IMR-90 (cell line): ENCODE measurements around the gene VPS41. TPM values are rescaled to one million over a fixed set of nuclear protein-coding genes. Genes with fewer than 3 reads are reported as not detected.

ENCODE experiments used
- ATAC-seq: fragments of 200-7000 bp; cut with Tn5 transposase; 2 replicates; pipeline ENCODE4 v1.9.1; 2020; ENCODE audit warnings: low read depth, mild to moderate bottlenecking, moderate library complexity
- BruUV-seq: library from RNA; stranded (reverse); fragments of 400-500 nt; replicated peaks from 2 replicates; lab custom pipeline; 2021; lab: Mats Ljungman, UMichigan
- CTCF ChIA-PET: fragments of 300-600 bp; formaldehyde crosslinking; extraction: SDS; loops from one replicate; lab custom pipeline; 2021; ENCODE audit warnings: antibody characterized with exemption; lab: Yijun Ruan, JAX
- POLR2A ChIA-PET: fragments of 300-600 bp; sonication (Branson Sonifier 250); formaldehyde crosslinking; loops from one replicate; lab custom pipeline; 2022; ENCODE audit warnings: antibody characterized with exemption; ENCODE audit not compliant: unreplicated experiment; lab: Charles Lee
- DNase-seq: peaks from one replicate; pipeline ENCODE4 v3.0.0; 2013
- H2AFZ ChIP-seq: replicated peaks from 2 replicates; pipeline ENCODE3; 2013; ENCODE audit warnings: low read length, mild to moderate bottlenecking; ENCODE audit not compliant: poor library complexity
- H2AK5ac ChIP-seq: 2 replicates; pipeline ENCODE4 v1.6.1; 2013; ENCODE audit warnings: low read depth, low read length, inconsistent platforms
- H2AK9ac ChIP-seq: replicated peaks from 2 replicates; pipeline ENCODE3; 2013; ENCODE audit warnings: mild to moderate bottlenecking, low read depth, low read length, moderate library complexity; ENCODE audit not compliant: poor library complexity
- H2BK120ac ChIP-seq: 2 replicates; pipeline ENCODE4 v1.6.1; 2013; ENCODE audit warnings: low read depth, low read length, inconsistent platforms
- H2BK15ac ChIP-seq: 3 replicates; pipeline ENCODE4 v1.6.1; 2013; ENCODE audit warnings: low read depth, low read length, inconsistent platforms
- H2BK20ac ChIP-seq: 2 replicates; pipeline ENCODE4 v1.6.1; 2013; ENCODE audit warnings: low read depth, mild to moderate bottlenecking, inconsistent platforms, low read length, moderate library complexity
- H2BK5ac ChIP-seq: 2 replicates; pipeline ENCODE4 v1.6.1; 2013; ENCODE audit warnings: mild to moderate bottlenecking, low read depth, low read length, inconsistent platforms; ENCODE audit not compliant: poor library complexity, severe bottlenecking
- H3K14ac ChIP-seq: replicated peaks from 2 replicates; pipeline ENCODE4 v1.6.1; 2013; ENCODE audit warnings: low read depth, low read length, inconsistent platforms
- H3K18ac ChIP-seq: 2 replicates; pipeline ENCODE4 v1.6.1; 2013; ENCODE audit warnings: low read depth, low read length, control low read depth
- H3K23ac ChIP-seq: 2 replicates; pipeline ENCODE4 v1.6.1; 2013; ENCODE audit warnings: low read depth, low read length, inconsistent platforms
- H3K27ac ChIP-seq: 2 replicates; pipeline ENCODE4 v1.5.1; 2013; ENCODE audit warnings: mild to moderate bottlenecking, control low read depth, low read length; ENCODE audit not compliant: insufficient read depth
- H3K27me3 ChIP-seq: 2 replicates; pipeline ENCODE4 v1.6.1; 2013; ENCODE audit warnings: low read length; ENCODE audit not compliant: control insufficient read depth, insufficient read depth
- H3K36me3 ChIP-seq: 2 replicates; pipeline ENCODE4 v1.6.1; 2013; ENCODE audit warnings: low read length, mixed read lengths; ENCODE audit not compliant: control insufficient read depth, insufficient read depth
- H3K4ac ChIP-seq: 2 replicates; pipeline ENCODE4 v1.6.1; 2013; ENCODE audit warnings: low read depth, low read length, inconsistent platforms
- H3K4me1 ChIP-seq: 2 replicates; pipeline ENCODE4 v1.6.1; 2013; ENCODE audit warnings: low read length, mixed read lengths; ENCODE audit not compliant: control insufficient read depth, insufficient read depth
- H3K4me2 ChIP-seq: 2 replicates; pipeline ENCODE4 v1.6.1; 2013; ENCODE audit warnings: low read depth, mild to moderate bottlenecking, control low read depth, low read length, moderate library complexity
- H3K4me3 ChIP-seq: 2 replicates; pipeline ENCODE4 v1.5.1; 2013; ENCODE audit warnings: low read depth, mild to moderate bottlenecking, control low read depth, low read length, moderate library complexity; ENCODE audit not compliant: insufficient read depth
- H3K56ac ChIP-seq: 2 replicates; pipeline ENCODE4 v1.6.1; 2013; ENCODE audit warnings: low read length, inconsistent platforms; ENCODE audit not compliant: insufficient read depth; ENCODE audit errors: extremely low read depth
- H3K79me1 ChIP-seq, 2 experiments: 2 replicates each; pipeline ENCODE4 v1.6.1; 2013; ENCODE audit warnings: low read length in 2 of 2, inconsistent platforms in 1 of 2, low read depth in 1 of 2
- H3K9ac ChIP-seq: 2 replicates; pipeline ENCODE4 v1.6.1; 2013; ENCODE audit warnings: low read depth, low read length, control low read depth
- H3K9me1 ChIP-seq: 2 replicates; pipeline ENCODE4 v1.6.1; 2013; ENCODE audit warnings: low read length, inconsistent platforms; ENCODE audit not compliant: insufficient read depth
- H3K9me3 ChIP-seq: 2 replicates; pipeline ENCODE4 v1.6.1; 2013; ENCODE audit warnings: low read length; ENCODE audit not compliant: control insufficient read depth, insufficient read depth
- H4K20me1 ChIP-seq: 2 replicates; pipeline ENCODE4 v1.6.1; 2013; ENCODE audit warnings: low read length, inconsistent platforms; ENCODE audit not compliant: insufficient read depth
- H4K5ac ChIP-seq: 2 replicates; pipeline ENCODE4 v1.6.1; 2013; ENCODE audit warnings: mild to moderate bottlenecking, low read depth, low read length, control low read depth
- H4K8ac ChIP-seq, 2 experiments: 2 replicates each; pipeline ENCODE4 v1.6.1; 2013; ENCODE audit warnings: low read depth in 2 of 2, low read length in 2 of 2, control low read depth in 1 of 2, inconsistent platforms in 1 of 2
- H4K91ac ChIP-seq: 2 replicates; pipeline ENCODE4 v1.6.1; 2013; ENCODE audit warnings: low read depth, low read length, inconsistent platforms; ENCODE audit not compliant: insufficient read depth
- BHLHE40 ChIP-seq: fragments of 150-350 bp; IDR thresholded peaks from 2 replicates; pipeline ENCODE4 v1.6.1; 2016; ENCODE audit warnings: mild to moderate bottlenecking, low read depth, low read length
- CEBPB ChIP-seq: IDR thresholded peaks from 2 replicates; pipeline ENCODE4 v1.6.1; 2012; ENCODE audit warnings: low read depth, low read length, improper control_type of control experiment
- MAZ ChIP-seq: IDR thresholded peaks from 2 replicates; pipeline ENCODE4 v1.6.1; 2012; ENCODE audit warnings: low read depth, mild to moderate bottlenecking, low read length, improper control_type of control experiment, moderate library complexity, borderline replicate concordance
- RCOR1 ChIP-seq: IDR thresholded peaks from 2 replicates; pipeline ENCODE4 v1.6.1; 2012; ENCODE audit warnings: mild to moderate bottlenecking, low read length, improper control_type of control experiment; ENCODE audit not compliant: insufficient replicate concordance
- RFX5 ChIP-seq: IDR thresholded peaks from 2 replicates; pipeline ENCODE4 v1.8.0; 2012; ENCODE audit warnings: low read depth, mild to moderate bottlenecking, low read length, moderate library complexity
- SMC3 ChIP-seq: fragments of 150-350 bp; IDR thresholded peaks from 2 replicates; pipeline ENCODE4 v1.6.1; 2016; ENCODE audit warnings: low read depth, mild to moderate bottlenecking, antibody characterized with exemption, low read length, moderate library complexity
- WGBS, 2 experiments: methylation state at CpG; one replicate each; pipeline versions ENCODE4 v1.1.5 to v1.1.7; 2013; ENCODE audit warnings: missing lambda C conversion rate in 2 of 2; ENCODE audit not compliant: insufficient read length in 1 of 2; ENCODE audit errors: extremely low coverage in 2 of 2; 5-methylcytosine and 5-hydroxymethylcytosine counted together
- dilution Hi-C: fragments of 300-500 bp; cut with HindIII; formaldehyde crosslinking; loops from one replicate; pipeline ENCODE4 v1.14.3; 2018; ENCODE audit warnings: low sequenced_read_pairs; ENCODE audit not compliant: unreplicated experiment
- in situ Hi-C: fragments of 300-500 bp; cut with MboI; formaldehyde crosslinking; loops from 3 replicates; pipeline ENCODE4 v1.14.3; 2019; ENCODE audit warnings: low sequenced_read_pairs, inconsistent platforms, mixed read lengths
- intact Hi-C: fragments of 100-400 bp; cut with micrococcal nuclease; formaldehyde crosslinking; loops from 2 replicates; pipeline ENCODE4 v1.10.0; 2022
- polyA plus RNA-seq, 3 experiments: library from polyadenylated mRNA; depleted of rRNA; stranded (reverse); fragments of >200 nt; gene quantifications; 2 replicates each; pipeline ENCODE4 v1.2.3, GENCODE V29; 2012; ENCODE audit warnings: low replicate concordance in 1 of 3
- total RNA-seq: library from RNA; depleted of rRNA; stranded (reverse); fragments of >200 nt; gene quantifications from 2 replicates; pipeline ENCODE4 v1.2.3, GENCODE V29; 2012
- TF ChIP-seq, protein P1 (sequence below): fragments of 150-350 bp; IDR thresholded peaks from 2 replicates; pipeline ENCODE4 v1.6.1; 2016; ENCODE audit warnings: low read depth, mild to moderate bottlenecking, low read length, moderate library complexity, borderline replicate concordance

Gene VPS41
- total and polyA plus RNA-seq, 2 of the 4 experiments (the other 2 are of a cell fraction) = 16.0 to 28.0 TPM

DNA sequence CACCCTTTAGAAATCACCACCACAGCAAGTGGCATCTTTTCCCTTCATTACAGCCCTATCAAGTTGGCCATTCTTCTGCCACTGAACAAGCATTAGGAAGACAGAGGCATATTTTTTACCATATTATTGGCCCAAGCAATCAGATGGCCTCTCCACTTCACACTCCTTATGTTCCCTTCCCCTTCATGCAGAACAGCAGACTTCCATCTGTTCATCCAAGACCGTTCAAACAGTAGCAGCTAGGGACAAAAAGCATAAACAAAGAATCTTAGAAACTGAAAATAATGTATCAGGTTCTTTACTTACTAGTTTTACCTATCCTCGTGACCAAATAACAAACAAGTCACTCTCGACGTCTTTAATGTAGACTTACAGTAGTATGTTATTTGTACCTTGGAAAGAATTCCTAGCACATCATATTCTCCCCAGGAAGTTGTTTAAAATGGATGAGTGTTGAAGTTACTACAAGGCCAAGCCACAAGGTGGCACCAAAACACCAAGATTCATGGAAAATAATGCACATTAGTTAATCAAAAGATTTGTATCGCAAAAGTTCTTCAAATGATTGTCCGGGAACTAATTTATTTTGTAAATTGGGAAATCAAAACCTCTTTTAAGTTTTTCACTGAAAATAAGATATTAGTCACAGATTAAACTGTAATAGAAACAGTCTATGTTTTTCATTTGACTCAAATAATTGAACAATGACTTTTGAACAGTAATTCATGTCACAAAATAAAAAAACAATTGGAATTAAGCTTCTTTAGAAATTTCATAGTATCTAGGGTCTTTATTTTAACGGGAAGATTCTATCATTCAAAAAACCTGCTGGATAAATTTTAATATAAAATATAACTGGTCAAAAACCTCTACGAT is 112.1 kb downstream of the VPS41 start (continued):
- TF ChIP-seq, protein P1, sequence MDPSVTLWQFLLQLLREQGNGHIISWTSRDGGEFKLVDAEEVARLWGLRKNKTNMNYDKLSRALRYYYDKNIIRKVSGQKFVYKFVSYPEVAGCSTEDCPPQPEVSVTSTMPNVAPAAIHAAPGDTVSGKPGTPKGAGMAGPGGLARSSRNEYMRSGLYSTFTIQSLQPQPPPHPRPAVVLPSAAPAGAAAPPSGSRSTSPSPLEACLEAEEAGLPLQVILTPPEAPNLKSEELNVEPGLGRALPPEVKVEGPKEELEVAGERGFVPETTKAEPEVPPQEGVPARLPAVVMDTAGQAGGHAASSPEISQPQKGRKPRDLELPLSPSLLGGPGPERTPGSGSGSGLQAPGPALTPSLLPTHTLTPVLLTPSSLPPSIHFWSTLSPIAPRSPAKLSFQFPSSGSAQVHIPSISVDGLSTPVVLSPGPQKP = no peak
- TF ChIP-seq BHLHE40 = no peak

DNA sequence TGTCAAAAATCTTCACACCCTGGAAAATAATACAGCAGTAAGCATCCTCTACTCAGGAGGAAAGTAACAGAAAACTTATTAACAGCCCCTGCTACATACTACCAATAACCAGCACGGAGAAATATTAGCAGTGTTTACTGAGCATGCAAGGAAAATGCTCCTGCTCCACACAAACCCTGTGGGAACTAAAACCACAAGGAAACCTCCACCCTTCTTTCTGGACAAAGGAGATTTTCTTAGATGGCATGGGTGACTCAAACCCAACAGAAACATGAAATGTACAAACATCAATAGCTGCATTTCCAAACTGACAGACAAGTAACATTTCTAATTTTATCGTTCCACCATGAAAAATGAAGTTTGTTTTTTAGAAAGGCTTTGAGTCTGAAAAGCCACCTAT is 113.4 kb downstream of the VPS41 start:
- H3K4me2 ChIP-seq = no peak overlapping the region
- H4K8ac ChIP-seq = no peak overlapping the region
- no peak overlapping the region for H4K5ac ChIP-seq
- dilution Hi-C loops (no loop called here), in situ Hi-C loops (loop anchor here (25.0 kb wide), 1 partner anchor 667 kb away; no protein-coding TSS in a partner anchor), intact Hi-C loops (loop anchor here (5.0 to 10.0 kb wide), 3 partner anchors 112 to 249 kb away; partner anchors contain the start of gene VPS41)
- no peak overlapping the region for H2BK15ac ChIP-seq
- no peak overlapping the region for H3K27ac ChIP-seq
- H2BK120ac ChIP-seq = no peak overlapping the region
- no peaks in the 10 kb centered on the region for H3K9me3 ChIP-seq
- no peak overlapping the region for H2AK5ac ChIP-seq
- no peak overlapping the region for H2BK5ac ChIP-seq
- ChIA-PET CTCF (no interaction called here), POLR2A (no interaction called here)
- H3K14ac ChIP-seq = no peak overlapping the region
- H3K4me3 ChIP-seq = no peak overlapping the region
- DNase-seq (no peak), ATAC-seq (no peak)
- H3K79me1 ChIP-seq = no peaks in the 10 kb centered on the region
- BruUV-seq = no TSS peak
- H3K56ac ChIP-seq = no peak overlapping the region
- H2AFZ ChIP-seq = no peak overlapping the region
- H2BK20ac ChIP-seq = no peak overlapping the region
- no peak overlapping the region for H3K9ac ChIP-seq
- no peak overlapping the region for H3K23ac ChIP-seq
- no peaks in the 10 kb centered on the region for H4K20me1 ChIP-seq
- H3K27me3 ChIP-seq = no peaks in the 10 kb centered on the region
- no peak overlapping the region for H3K18ac ChIP-seq
- no CpG with 5 or more reads among the region's 2 CpGs for WGBS, 2 experiments
- no peak overlapping the region for H2AK9ac ChIP-seq
- no peak for TF ChIP-seq SMC3
- TF ChIP-seq RCOR1 = no peak
- TF ChIP-seq RFX5 = no peak
- no peak for TF ChIP-seq CEBPB
- TF ChIP-seq MAZ = no peak
- H3K36me3 ChIP-seq = 0 out of 2 replicates have a peak, but pooled peaks cover 4% of the 10 kb centered on the region
- H3K4me1 ChIP-seq = no peaks in the 10 kb centered on the region
- no peaks in the 10 kb centered on the region for H3K9me1 ChIP-seq
- H3K4ac ChIP-seq = no peak overlapping the region
- no peak overlapping the region for H4K91ac ChIP-seq
